Stimulated activated naive CD4-positive, alpha-beta T cell treated with Interleukin-2 at 50 U/mL for 16 hours (primary cell): ENCODE data around the gene WDR87.
A peak's percentile ranks its signal among the peaks of the same experiment; 100 is the strongest.
"Not testable (repeated sequence)": the region's sequence is repeated elsewhere in the genome, so short reads cannot be mapped to it uniquely, and the experiment has no call there.

Experiments
- DNase-seq: peaks from one replicate; lab custom pipeline; 2025; lab: John Stamatoyannopoulos, UW

Gene WDR87

GRCh38 chr19:37930416-37930815, 24.0 kb upstream of the WDR87 start:
- DNase-seq, result no peak

GRCh38 chr19:37929355-37929923, 23.0 kb upstream of the WDR87 start:
- DNase-seq, result no peak

GRCh38 chr19:37928527-37929286, 22.3 kb upstream of the WDR87 start:
- DNase-seq, result no peak

- no peak for DNase-seq
Observed at GRCh38 chr19:37926711-37927110, 20.3 kb upstream of the WDR87 start.

GRCh38 chr19:37926255-37926654, 19.9 kb upstream of the WDR87 start:
- no peak for DNase-seq

GRCh38 chr19:37925212-37925611, 18.8 kb upstream of the WDR87 start:
- DNase-seq, result no peak

- DNase-seq, result not testable (repeated sequence)
Observed at GRCh38 chr19:37924573-37924972, 18.2 kb upstream of the WDR87 start.

GRCh38 chr19:37920591-37921450, 14.4 kb upstream of the WDR87 start:
- no peak for DNase-seq

GRCh38 chr19:37914908-37915307, 8.5 kb upstream of the WDR87 start:
- no peak for DNase-seq

- no peak for DNase-seq
Observed at GRCh38 chr19:37909661-37910199, 3.3 kb upstream of the WDR87 start.

- DNase-seq, result no peak
Observed at GRCh38 chr19:37907735-37908455, 1.5 kb upstream of the WDR87 start.

- DNase-seq, result peak; percentile 93
Observed at GRCh38 chr19:37906869-37907734, 708 bp upstream of the WDR87 start, which contains the start of gene SIPA1L3. TSS of gene SIPA1L3 (plus strand) at chr19:37907208. CDS start at chr19:38081566, 174,358 bp downstream.

- DNase-seq, result no peak
Observed at GRCh38 chr19:37903096-37903495, 3.3 kb downstream of the WDR87 start.

- DNase-seq, result peak; percentile 70
Observed at GRCh38 chr19:37902668-37903067, 3.7 kb downstream of the WDR87 start.

GRCh38 chr19:37899966-37900365, 6.4 kb downstream of the WDR87 start:
- DNase-seq, result no peak

GRCh38 chr19:37899453-37899852, 6.9 kb downstream of the WDR87 start:
- DNase-seq, result no peak

GRCh38 chr19:37896180-37896579, 10.2 kb downstream of the WDR87 start:
- DNase-seq, result no peak

GRCh38 chr19:37893845-37894575, 12.4 kb downstream of the WDR87 start:
- DNase-seq, result no peak

- no peak for DNase-seq
Observed at GRCh38 chr19:37886571-37886970, 19.8 kb downstream of the WDR87 start.

- no peak for DNase-seq
Observed at GRCh38 chr19:37885392-37885791, 21.0 kb downstream of the WDR87 start.
